K562 (cell line): ENCODE data around the gene ITGA11. TPM values are rescaled to one million over a fixed set of nuclear protein-coding genes. Genes with fewer than 3 reads are reported as not detected.

ENCODE experiments used
- ATAC-seq: fragments of 200-7000 bp; cut with Tn5 transposase; 3 replicates; pipeline ENCODE4 v1.9.1; 2020; ENCODE audit warnings: moderate library complexity
- BruUV-seq: library from RNA; stranded (reverse); fragments of 400-500 nt; replicated peaks from 2 replicates; lab custom pipeline; 2021; lab: Mats Ljungman, UMichigan
- CTCF ChIA-PET: fragments of 300-600 bp; formaldehyde crosslinking; extraction: SDS; loops from one replicate; lab custom pipeline; 2021; ENCODE audit warnings: low intra/inter-chr PET ratio; lab: Yijun Ruan, JAX
- POLR2A ChIA-PET: fragments of 300-600, 350-650 bp; sonication (Branson Sonifier 250); formaldehyde crosslinking; extraction: SDS; loops from one replicate; lab custom pipeline; 2021; ENCODE audit warnings: antibody characterized with exemption, inconsistent platforms; lab: Yijun Ruan, JAX
- DNase-seq, 4 experiments: peaks; one replicate each; pipeline versions ENCODE4 v3.0.0 to v3.0.0-alpha.2; 2011 to 2018; ENCODE audit warnings: low spot score in 3 of 4, mixed read lengths in 3 of 4; ENCODE audit errors: extremely low read depth in 1 of 4
- FAIRE-seq: peaks from 2 replicates; lab custom pipeline; 2011; peaks lifted over from hg19 to GRCh38; lab: Jason Lieb, UNC
- H2AFZ ChIP-seq: 2 replicates; pipeline ENCODE4 v1.6.0; 2011; ENCODE audit warnings: low read depth, low read length, control low read depth, inconsistent platforms
- H3K27ac ChIP-seq: fragments of 200-600 bp; 3 replicates; pipeline ENCODE4 v1.8.0; 2011; ENCODE audit warnings: low read depth, mild to moderate bottlenecking, control low read depth, inconsistent platforms, low read length, moderate library complexity, mixed read lengths; ENCODE audit errors: extremely low read depth
- H3K27me3 ChIP-seq, 2 experiments: fragments of 300-600 bp in 1 of 2; 2 replicates in 1 of 2; 3 replicates in 1 of 2; pipeline versions ENCODE4 v1.6.0 to v1.8.0; 2011; ENCODE audit warnings: inconsistent platforms in 2 of 2, low read length in 2 of 2, mild to moderate bottlenecking in 1 of 2, mixed read lengths in 1 of 2, moderate library complexity in 1 of 2; ENCODE audit not compliant: control insufficient read depth in 2 of 2, insufficient read depth in 2 of 2
- H3K36me3 ChIP-seq: fragments of 300-600 bp; 3 replicates; pipeline ENCODE4 v1.8.0; 2011; ENCODE audit warnings: mild to moderate bottlenecking, low read length, inconsistent platforms; ENCODE audit not compliant: control insufficient read depth, insufficient read depth
- H3K4me1 ChIP-seq, 2 experiments: fragments of 200-600 bp in 1 of 2; replicated peaks in 1 of 2; 2 replicates in 1 of 2; 3 replicates in 1 of 2; pipeline versions ENCODE4 v1.5.1 to v1.8.0; 2011; ENCODE audit warnings: inconsistent platforms in 2 of 2, low read length in 2 of 2, mild to moderate bottlenecking in 1 of 2, mixed read lengths in 1 of 2, moderate library complexity in 1 of 2; ENCODE audit not compliant: control insufficient read depth in 2 of 2, insufficient read depth in 2 of 2
- H3K4me2 ChIP-seq: 2 replicates; pipeline ENCODE4 v1.6.1; 2011; ENCODE audit warnings: low read length, control low read depth, inconsistent platforms, mixed read lengths; ENCODE audit not compliant: insufficient read depth
- H3K4me3 ChIP-seq: fragments of 200-600 bp; sonication (generic), shearing (Covaris generic); 2 replicates; pipeline ENCODE4 v1.5.1; 2016; ENCODE audit warnings: control low read depth, inconsistent platforms
- H3K79me2 ChIP-seq: fragments of 200-600 bp; 3 replicates; pipeline ENCODE4 v1.8.0; 2011; ENCODE audit warnings: low read length, inconsistent platforms; ENCODE audit not compliant: control insufficient read depth, insufficient read depth
- H3K9ac ChIP-seq, 2 experiments: 2 replicates each; pipeline versions ENCODE4 v1.6.0 to v1.6.1; 2011; ENCODE audit warnings: low read depth in 2 of 2, low read length in 2 of 2, control low read depth in 1 of 2, inconsistent platforms in 1 of 2, mild to moderate bottlenecking in 1 of 2, mixed read lengths in 1 of 2; ENCODE audit not compliant: insufficient read depth in 1 of 2
- H3K9me1 ChIP-seq: one replicate; pipeline ENCODE4 v1.6.0; 2011; ENCODE audit warnings: inconsistent platforms, mild to moderate bottlenecking, low read length, moderate library complexity; ENCODE audit not compliant: control insufficient read depth, insufficient read depth
- H3K9me3 ChIP-seq: replicated peaks from 2 replicates; pipeline ENCODE4 v1.5.1; 2011; ENCODE audit warnings: low read depth, low read length, inconsistent platforms; ENCODE audit not compliant: control insufficient read depth, insufficient read depth
- H4K20me1 ChIP-seq: replicated peaks from 2 replicates; pipeline ENCODE4 v1.6.1; 2011; ENCODE audit warnings: low read length, inconsistent platforms, mixed read lengths; ENCODE audit not compliant: control insufficient read depth, insufficient read depth
- FUS ChIP-seq: fragments of 200-400 bp; formaldehyde crosslinking; optimal IDR thresholded peaks from 2 replicates; pipeline ENCODE3; 2017; ENCODE audit warnings: low read depth, low read length
- HDGF ChIP-seq: fragments of 450-650 bp; IDR thresholded peaks from 2 replicates; pipeline ENCODE4 v1.6.1; 2016
- PHF20 ChIP-seq: fragments of 450-650 bp; IDR thresholded peaks from 2 replicates; pipeline ENCODE4 v1.6.1; 2018; ENCODE audit not compliant: partially characterized antibody
- PML ChIP-seq: IDR thresholded peaks from 2 replicates; pipeline ENCODE4 v1.6.1; 2012; ENCODE audit warnings: low read length, inconsistent platforms
- RNF2 ChIP-seq: sonication (generic); IDR thresholded peaks from 2 replicates; pipeline ENCODE4 v1.6.1; 2016
- SMARCA5 ChIP-seq: fragments of 450-650 bp; IDR thresholded peaks from 2 replicates; pipeline ENCODE4 v1.6.1; 2016
- ZBTB49 ChIP-seq: sonication (generic); formaldehyde crosslinking; IDR thresholded peaks from 2 replicates; pipeline ENCODE4 v1.8.0; 2022; ENCODE audit warnings: missing genetic modification reagents, mild to moderate bottlenecking, borderline replicate concordance
- ZEB2 ChIP-seq: fragments of 450-650 bp; IDR thresholded peaks from 2 replicates; pipeline ENCODE4 v1.6.1; 2016
- ZNF318 ChIP-seq, 2 experiments: fragments of 450-650 bp; IDR thresholded peaks; 2 replicates each; pipeline ENCODE4 v1.6.1; 2016; ENCODE audit warnings: mild to moderate bottlenecking in 2 of 2, borderline replicate concordance in 1 of 2, low read depth in 1 of 2, moderate library complexity in 1 of 2
- ZNF41 ChIP-seq: fragments of 250-450 bp; sonication (Bioruptor Pico); conservative IDR thresholded peaks from 2 replicates; pipeline ENCODE4 v1.4.0; 2020; ENCODE audit warnings: mild to moderate bottlenecking
- ZNF449 ChIP-seq: fragments of 250-450 bp; sonication (Bioruptor Pico); IDR thresholded peaks from 2 replicates; pipeline ENCODE4 v1.8.0; 2022; ENCODE audit warnings: moderate library complexity, mild to moderate bottlenecking, inconsistent platforms
- WGBS: fragments of 100-300 bp; shearing (Covaris generic); methylation state at CpG from one replicate; pipeline ENCODE4 v1.1.6; 2016; ENCODE audit warnings: low coverage, mixed read lengths; ENCODE audit not compliant: insufficient coverage; ENCODE audit errors: missing lambda C conversion rate; 5-methylcytosine and 5-hydroxymethylcytosine counted together
- in situ Hi-C: fragments of 300-500 bp; cut with MboI; formaldehyde crosslinking; loops from 4 replicates; pipeline ENCODE4 v1.15.0; 2018; ENCODE audit warnings: inconsistent platforms, mixed read lengths
- intact Hi-C: fragments of 100-400 bp; cut with micrococcal nuclease; formaldehyde crosslinking; loops from 2 replicates; pipeline ENCODE4 v1.14.2; 2022
- polyA plus RNA-seq, 8 experiments: library from polyadenylated mRNA; depleted of rRNA in 4 of 8; stranded (reverse) in 5 of 8; unstranded in 3 of 8; fragments of >200 nt; fragmentation: Nextera tagmentation in 2 of 8; fragmentation: Illumina TruSeq in 1 of 8; extraction: Ambion mirVana in 2 of 8; extraction: Trizol in 1 of 8; gene quantifications; 2 replicates each; pipeline versions ENCODE4 v1.2.1 to v1.2.3, GENCODE V29; 2011 to 2014; ENCODE audit warnings: inconsistent platforms in 1 of 8, missing spikeins in 1 of 8
- total RNA-seq, 7 experiments: library from RNA; depleted of rRNA in 6 of 7; stranded (reverse); fragments of >200 nt in 6 of 7; fragmentation: Illumina TruSeq in 2 of 7; extraction: Trizol in 2 of 7; gene quantifications; 2 replicates each; pipeline versions ENCODE4 v1.2.1 to v1.2.3, GENCODE V29; 2011 to 2021; ENCODE audit warnings: low replicate concordance in 1 of 7

Gene ITGA11
- total and polyA plus RNA-seq, 9 of the 15 experiments (the other 6 are each of a cell fraction or from before 2014, with no cell fraction given), result 0.01 TPM; not detected in 8

- Histone ChIP-seq H2AFZ (no peak overlapping the region), H3K9me3 (no peaks in the 10 kb centered on the region), H3K9ac (no peak overlapping the region; a peak in 1 of 4 replicates), H3K4me2 (no peak overlapping the region), H3K9me1 (no peaks in the 10 kb centered on the region), H4K20me1 (no peaks in the 10 kb centered on the region), H3K36me3 (no peaks in the 10 kb centered on the region), H3K27ac (no peak overlapping the region), H3K79me2 (no peaks in the 10 kb centered on the region), H3K4me1 (no peaks in the 10 kb centered on the region), H3K4me3 (no peak overlapping the region), H3K27me3 (peaks cover 11 to 50% of the 10 kb centered on the region in 2 experiments; a peak in 4 of 5 replicates)
- no peak for ATAC-seq
- 3% methylated on average over 11 of the region's 11 CpGs for WGBS
- BruUV-seq, result no TSS peak
- intact Hi-C loops (no loop called here), in situ Hi-C loops (no loop called here)
- ChIA-PET POLR2A (interaction anchor here (0.8 to 1.5 kb wide), 3 partner anchors 10 to 27 kb away, joined by 4 to 5 read pairs (median 4); no protein-coding TSS in a partner anchor), CTCF (no interaction called here)
- no peak for FAIRE-seq
- no peak for DNase-seq
- TF ChIP-seq RNF2, result no peak
- no peak for TF ChIP-seq ZNF318 (IDR thresholded peaks at IDR 0.05; ENCODE audit: borderline replicate concordance in 1 of 2, low read depth in 1 of 2)
- no peak for TF ChIP-seq PHF20
- TF ChIP-seq FUS, result no peak
- TF ChIP-seq PML, result no peak
- TF ChIP-seq HDGF, result no peak
- TF ChIP-seq ZNF449 (CRISPR knock-in tag), result no peak
- TF ChIP-seq ZBTB49 (CRISPR knock-in tag), result no peak
- TF ChIP-seq SMARCA5, result no peak
- no peak for TF ChIP-seq ZNF41 (CRISPR knock-in tag)
- no peak for TF ChIP-seq ZEB2
These were observed 67.3 kb downstream of the ITGA11 start for GRCh38 chr15:68364660-68365035.
